Pons (tissue), 1 donor: ENCODE measurements around the gene EP300.
"Not testable (repeated sequence)": the region's sequence is repeated elsewhere in the genome, so short reads cannot be mapped to it uniquely, and the experiment has no call there.

Experiments
- DNase-seq: peaks from one replicate; pipeline ENCODE4 v3.0.0-alpha.2; 2016; ENCODE audit warnings: low spot score

EP300 gene

DNA sequence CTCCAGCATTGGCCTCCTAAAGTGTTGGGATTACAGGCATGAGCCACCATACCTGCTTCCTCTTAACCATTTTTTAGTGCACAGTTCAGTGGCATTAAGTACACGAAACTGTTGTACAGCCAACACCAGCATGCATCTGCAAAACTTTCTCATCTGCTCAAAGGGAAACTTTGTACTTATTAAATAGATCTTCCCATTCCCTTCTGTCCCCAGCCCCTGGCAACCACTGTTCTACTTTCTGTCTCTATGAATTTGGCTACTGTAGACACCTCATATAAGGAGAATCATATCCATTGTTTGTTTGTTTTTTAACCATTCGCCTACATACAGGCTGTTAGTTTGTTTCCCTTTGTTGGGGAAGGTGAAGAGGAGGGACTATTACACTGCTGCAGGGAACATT lies 6.5 kb upstream of the EP300 start:
- no peak for DNase-seq

DNA sequence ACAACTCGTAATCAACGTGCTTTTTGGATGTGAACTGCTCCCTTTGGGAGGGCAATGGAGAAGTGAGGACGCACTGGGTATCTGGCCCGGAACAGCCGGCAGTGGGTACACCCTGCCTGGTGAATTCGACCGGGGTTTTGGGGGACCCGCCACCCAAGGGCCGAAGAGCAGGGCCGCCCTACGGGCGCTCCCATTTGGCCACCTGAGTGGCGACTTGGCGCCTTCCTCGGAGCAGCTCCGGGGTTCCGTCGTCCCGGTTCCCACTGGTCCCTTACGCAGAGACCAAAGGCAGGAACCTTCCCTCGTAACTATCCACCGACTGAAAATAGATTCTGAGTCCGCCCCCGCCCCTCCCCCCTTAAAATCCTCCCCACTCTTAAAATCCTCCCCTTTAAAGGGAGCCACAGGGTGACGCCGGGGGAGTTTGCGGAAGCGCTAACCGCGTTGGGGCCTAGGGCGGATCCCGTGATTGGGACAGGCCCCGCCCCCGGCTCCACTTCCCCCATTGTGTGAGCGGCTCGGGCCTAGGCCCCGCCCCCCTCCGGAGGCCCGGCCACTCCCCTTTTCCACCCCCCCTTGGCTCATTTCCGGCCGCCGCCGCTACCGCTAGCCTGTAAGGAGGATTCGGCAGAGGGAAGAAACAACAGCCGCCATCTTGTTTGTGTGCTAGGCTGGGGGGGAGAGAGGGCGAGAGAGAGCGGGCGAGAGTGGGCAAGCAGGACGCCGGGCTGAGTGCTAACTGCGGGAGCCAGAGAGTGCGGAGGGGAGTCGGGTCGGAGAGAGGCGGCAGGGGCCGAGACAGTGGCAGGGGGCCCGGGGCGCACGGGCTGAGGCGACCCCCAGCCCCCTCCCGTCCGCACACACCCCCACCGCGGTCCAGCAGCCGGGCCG lies 1.0 kb upstream of the EP300 start:
- peak; percentile 98 for DNase-seq

DNA sequence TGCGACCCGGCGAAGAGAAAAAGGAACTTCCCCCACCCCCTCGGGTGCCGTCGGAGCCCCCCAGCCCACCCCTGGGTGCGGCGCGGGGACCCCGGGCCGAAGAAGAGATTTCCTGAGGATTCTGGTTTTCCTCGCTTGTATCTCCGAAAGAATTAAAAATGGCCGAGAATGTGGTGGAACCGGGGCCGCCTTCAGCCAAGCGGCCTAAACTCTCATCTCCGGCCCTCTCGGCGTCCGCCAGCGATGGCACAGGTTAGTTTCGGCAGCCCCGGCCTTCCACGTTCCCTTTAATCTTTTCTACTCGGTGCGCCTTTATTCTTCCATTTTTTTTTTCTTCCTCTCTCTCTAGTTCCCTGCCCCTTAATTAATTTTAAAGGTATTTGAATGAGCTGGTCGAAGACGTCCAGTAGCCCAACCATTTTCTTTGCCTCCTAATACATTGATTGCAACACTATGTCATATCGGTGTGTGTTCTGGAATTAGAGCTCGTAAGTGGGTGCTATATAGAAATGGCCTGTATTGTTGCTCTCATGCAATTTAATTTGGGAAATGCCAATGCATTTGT lies 537 bp downstream of the EP300 start:
- DNase-seq: peak; percentile 39

DNA sequence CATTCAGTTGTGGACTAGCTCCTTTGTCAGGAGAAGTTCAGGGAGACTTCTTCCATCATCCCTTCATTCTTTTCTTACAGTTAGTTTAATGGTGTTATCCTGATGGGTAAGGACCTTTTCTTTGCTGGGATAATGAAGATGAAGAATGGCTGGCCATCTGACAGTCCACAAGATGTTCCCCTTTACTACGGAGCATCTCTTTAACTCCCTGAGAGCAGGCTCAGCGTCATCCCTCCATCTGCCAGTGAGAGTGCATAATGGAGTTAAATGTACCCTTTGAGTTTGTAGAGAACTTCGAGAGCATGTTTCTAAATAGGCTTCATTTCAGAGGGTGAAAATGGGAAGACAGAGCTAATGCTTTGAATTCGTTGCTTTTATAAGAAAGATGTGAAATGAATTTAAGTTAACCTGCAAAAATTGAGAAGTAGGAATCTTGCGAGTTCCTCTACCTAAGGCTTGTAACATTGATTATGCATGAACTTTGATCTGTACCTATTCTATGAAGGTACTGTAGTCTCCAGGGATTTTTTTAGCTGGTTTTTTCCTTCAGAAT lies 1.7 kb downstream of the EP300 start:
- DNase-seq: peak; percentile 59

DNA sequence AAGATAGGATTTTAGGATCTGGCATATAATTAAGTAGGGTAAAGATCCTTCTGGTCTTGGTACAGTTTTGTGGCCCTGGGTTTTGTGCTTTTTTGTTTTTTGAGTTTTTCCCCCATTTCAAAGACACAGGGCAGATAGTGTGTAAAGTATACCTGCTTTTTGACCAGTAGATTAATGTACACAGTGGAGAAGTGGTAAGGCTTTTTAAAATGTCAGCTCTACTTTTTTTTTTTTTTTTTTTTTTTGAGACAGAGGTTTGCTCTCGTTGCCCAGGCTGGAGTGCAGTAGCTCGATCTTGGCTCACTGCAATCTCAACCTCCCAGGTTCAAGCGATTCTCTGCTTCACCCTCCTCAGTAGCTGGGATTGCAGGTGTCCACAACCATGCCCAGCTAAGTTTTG lies 4.0 kb downstream of the EP300 start:
- no peak for DNase-seq

DNA sequence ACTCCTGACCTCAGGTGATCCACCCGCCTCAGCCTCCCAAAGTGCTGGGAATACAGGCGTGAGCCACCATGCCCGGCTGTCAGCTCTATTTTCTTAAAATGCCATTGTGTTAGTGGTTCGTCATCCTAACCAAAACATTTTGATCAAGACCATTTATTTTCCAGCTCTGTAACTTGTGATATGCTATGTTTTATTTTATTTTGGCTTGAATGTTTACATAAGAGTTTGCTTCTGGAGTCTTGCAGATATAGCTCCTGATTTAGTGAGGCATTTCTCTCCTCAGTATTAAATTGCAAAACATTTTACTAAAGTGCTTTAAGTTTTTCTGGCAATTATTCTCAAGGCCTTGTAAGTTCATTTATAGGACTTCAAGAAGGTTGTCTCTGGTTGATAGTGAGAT lies 4.4 kb downstream of the EP300 start:
- DNase-seq: no peak

DNA sequence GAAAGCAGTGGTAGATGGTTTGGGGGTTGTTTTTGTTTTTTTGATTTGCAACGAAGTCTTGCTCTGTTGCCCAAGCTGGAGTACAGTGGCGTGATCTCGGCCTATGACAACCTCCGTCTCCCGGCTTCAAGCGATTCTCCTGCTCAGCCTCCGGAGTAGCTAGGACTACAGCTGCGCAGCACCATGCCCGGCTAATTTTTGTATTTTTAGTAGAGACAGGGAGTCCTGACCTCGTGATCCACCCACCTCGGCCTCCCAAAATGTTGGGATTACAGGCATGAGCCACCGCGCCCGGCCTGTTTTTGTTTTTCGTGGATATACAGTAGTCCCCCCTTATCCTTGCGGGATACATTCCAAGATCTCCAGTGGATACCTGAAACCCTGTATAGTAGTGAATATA lies 6.6 kb downstream of the EP300 start:
- DNase-seq: no peak

DNA sequence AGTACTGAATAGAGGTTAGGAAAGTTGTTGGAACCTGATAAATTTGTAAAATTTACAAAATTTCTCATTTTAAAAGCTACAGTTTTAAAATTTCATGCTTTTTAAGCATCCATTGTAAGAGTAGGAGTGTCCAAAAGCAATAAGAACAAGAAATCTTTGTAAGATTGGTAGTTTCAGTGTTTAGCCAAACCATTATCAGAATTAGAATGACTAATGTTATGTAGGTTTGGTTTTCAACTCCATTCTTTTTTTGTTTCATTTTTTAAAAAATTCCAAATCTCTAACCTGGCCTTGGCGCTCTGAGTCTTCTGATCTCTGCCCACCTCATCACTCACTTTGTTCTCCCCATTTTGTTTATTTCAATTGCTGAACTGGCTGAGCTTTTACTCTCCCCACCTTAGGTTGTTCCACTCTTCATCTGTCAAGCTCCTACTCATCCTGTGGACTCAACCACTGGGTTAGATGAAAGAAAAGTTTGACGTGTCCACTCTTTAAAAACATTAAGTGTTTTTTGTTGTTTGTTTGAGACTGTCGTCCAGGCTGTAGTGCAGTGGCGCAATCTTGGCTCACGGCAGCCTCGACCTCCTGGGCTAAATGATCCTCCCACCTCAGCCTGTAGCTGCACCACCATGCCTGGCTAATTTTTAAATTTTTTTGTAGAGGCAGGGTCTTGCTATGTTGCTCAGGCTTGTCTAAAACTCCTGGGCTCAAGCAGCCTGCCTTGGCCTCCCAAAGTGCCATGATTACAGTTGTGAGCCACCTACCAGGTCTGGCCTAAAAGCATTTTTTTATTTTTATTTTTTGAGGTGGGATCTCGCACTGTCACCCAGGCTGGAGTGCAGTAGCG lies 14.0 kb downstream of the EP300 start:
- DNase-seq: no peak

DNA sequence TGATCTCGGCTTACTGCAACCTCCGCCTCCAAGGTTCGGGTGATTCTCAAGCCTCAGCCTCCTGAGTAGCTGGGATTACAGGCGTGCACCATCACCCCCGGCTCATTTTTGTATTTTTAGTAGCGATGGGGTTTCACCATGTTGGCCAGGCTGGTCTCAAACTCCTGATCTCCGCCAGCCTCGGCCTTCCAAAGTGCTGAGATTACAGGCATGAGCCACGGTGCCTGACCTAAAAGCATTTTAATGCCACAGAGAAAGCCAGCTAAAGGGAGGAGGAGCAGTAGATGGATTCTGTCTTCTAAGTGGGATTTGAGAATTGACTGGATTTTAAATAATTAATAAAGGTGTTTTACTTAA lies 14.6 kb downstream of the EP300 start:
- DNase-seq: not testable (repeated sequence)

DNA sequence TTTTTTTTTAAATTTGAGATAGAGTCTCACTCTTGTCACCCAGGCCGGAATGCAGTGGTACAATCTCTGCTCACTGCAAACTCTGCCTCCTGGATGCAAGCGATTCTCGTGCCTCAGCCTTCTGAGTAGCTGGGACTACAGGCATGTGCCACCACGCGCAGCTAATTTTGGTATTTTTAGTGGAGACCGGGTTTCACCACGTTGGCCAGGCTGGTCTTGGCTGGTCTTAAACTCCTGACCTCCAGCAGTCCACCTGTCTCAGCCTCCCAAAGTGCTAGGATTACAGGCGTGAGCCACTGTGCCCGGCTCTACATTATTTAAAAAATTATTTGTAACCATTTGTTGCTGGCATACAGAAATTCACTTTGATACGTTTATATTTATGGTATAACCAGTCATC lies 18.6 kb downstream of the EP300 start:
- no peak for DNase-seq

DNA sequence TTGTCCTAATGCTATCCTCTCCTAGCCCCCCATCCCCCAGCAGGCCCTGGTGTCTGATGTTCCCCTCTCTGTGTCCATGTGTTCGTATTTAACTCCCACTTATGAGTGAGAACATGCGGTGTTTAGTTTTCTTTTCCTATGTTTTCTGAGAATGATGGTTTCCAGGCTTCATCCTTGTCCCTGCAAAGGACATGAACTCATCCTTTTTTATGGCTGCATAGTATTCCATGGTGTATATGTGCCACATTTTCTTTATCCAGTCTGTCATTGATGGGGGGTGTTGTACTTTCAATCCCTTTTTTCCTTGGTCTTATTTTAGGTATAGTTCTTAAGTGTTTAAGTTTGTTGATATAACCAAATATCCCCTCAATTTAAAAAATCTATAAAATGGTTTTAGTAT lies 23.9 kb downstream of the EP300 start:
- no peak for DNase-seq

DNA sequence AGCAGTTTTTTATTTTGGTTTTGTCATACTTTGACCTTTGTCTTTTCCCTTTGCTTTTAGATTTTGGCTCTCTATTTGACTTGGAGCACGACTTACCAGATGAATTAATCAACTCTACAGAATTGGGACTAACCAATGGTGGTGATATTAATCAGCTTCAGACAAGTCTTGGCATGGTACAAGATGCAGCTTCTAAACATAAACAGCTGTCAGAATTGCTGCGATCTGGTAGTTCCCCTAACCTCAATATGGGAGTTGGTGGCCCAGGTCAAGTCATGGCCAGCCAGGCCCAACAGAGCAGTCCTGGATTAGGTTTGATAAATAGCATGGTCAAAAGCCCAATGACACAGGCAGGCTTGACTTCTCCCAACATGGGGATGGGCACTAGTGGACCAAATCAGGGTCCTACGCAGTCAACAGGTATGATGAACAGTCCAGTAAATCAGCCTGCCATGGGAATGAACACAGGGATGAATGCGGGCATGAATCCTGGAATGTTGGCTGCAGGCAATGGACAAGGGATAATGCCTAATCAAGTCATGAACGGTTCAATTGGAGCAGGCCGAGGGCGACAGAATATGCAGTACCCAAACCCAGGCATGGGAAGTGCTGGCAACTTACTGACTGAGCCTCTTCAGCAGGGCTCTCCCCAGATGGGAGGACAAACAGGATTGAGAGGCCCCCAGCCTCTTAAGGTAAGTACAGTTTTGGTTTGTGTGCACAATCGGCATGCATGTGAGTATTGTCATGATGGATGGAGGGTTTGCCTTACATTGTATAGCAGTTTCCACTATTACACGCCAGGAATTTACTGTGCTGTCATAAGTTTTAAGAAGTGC lies 25.0 kb downstream of the EP300 start:
- DNase-seq: no peak

DNA sequence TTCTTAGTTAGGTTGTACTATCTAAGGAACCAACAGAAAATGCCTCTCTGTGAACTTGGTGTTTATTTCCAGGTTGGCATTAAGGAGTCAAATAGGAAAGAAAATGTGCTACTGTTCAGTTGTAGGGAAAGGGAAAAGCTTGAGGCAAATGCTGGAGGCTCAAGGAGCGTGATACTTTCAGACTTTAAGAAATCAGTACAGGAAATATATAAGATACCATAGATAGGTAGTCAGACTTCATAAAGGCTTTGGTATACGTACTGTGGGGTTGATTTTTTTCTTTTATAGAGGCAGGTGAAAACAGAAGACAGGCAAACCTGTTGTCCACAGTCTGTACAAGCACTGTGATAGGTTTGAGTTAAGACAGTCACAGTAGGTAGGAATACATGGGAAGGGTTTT lies 30.8 kb downstream of the EP300 start:
- no peak for DNase-seq

DNA sequence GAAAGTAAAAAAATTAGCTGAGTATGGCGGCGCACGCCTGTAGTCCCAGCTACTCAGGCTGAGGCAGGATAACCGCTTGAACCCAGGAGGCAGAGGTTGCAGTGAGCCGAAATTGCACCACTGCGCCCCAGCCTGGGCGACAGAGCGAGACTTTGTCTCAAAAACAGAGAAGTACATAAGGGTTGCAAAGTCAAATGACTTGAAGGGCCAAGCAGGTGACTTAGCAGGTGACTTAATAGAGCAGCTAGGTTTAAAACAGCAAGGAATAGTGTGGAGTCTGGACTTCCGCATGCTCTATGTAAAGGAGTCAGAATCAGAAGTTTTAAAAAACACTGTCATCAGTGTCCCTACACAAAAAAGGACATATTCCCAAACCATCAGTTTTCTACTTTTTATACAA lies 31.7 kb downstream of the EP300 start:
- DNase-seq: no peak

DNA sequence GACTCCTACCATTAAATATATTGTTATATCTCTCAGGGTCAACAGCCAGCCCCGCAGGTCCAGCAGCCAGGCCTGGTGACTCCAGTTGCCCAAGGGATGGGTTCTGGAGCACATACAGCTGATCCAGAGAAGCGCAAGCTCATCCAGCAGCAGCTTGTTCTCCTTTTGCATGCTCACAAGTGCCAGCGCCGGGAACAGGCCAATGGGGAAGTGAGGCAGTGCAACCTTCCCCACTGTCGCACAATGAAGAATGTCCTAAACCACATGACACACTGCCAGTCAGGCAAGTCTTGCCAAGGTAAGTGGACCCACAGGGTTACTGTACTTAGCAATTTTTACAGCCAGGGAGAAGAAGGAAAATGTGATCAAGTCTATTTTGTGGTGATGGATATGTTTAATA lies 35.1 kb downstream of the EP300 start:
- DNase-seq: no peak

DNA sequence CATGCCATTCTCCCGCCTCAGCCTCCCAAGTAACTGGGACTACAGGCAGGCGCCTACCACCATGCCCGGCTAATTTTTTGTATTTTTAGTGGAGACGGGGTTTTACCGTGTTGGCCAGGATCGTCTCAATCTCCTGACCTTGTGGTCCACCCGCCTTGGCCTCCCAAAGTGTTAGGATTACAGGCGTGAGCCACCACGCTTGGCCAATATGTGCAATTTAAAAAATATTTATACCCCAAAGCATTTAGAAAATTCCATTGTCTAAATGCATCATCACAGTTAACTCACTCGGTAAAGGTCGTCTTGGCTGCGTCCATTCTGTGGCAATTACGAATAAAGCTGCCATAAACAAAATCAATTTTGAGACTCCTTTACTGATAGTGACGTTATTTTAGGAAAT lies 36.2 kb downstream of the EP300 start:
- no peak for DNase-seq

DNA sequence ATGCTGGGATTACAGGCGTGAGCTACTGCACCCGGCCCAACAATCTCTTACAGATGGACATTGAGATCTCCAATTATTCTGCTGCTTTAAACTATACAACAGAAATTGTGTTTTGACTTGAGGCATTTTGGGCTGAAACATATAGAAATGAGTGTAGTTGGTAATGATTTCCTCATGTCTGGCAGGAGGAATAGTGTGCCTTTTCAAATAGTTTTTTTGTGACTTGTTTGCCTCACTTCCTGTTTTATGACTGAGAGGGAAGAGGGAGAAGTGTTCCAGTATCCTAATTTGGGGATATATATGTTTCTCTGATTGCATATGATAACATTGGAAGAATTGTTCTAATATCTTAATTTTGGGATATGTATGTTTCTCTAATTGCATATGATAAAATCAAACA lies 40.2 kb downstream of the EP300 start:
- DNase-seq: no peak

DNA sequence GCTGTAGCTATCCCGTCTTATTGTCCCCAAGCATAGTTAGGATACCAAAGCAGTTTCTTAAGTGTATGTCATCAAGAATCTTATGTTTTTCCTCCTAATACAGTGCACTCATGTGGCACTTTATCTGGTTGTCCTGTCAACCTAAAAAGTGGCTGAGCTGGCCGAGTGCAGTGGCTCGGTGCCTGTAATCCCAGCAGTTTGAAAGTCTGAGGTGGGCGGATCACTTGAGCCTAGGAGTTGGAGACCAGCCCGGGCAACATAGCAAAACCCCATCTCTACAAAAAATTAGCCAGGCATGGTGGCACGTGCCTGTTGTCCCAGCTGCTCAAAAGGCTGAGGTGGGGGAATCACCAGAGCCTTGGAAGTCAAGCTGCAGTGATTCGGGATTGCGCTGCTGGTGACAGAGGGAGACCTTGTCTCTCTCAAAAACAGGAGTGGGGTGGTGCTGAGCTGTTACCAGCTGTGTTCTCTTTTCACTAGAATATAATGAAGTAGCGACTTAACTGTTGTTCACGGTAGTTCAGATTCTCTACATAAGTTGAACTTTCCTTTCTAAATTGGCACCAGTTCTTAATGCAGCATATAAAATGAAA lies 48.1 kb downstream of the EP300 start:
- peak; percentile 8 for DNase-seq

DNA sequence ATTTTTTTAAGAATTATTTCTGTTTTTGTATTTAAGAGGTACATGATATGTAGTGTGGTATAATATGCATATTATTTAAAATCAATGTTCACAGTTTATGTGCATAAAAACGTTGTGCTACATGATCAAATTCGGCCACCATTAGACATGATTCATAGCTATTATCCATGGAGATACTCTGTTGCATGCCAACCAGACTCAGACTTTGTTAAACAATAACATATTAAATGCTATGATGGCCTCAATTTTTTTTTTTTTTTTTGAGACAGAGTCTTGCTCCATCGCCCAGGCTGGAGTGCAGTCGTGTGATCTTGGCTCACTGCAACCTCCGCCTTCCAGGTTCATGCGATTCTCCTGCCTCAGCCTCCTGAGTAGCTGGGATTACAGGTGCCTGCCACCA lies 53.5 kb downstream of the EP300 start:
- not testable (repeated sequence) for DNase-seq

DNA sequence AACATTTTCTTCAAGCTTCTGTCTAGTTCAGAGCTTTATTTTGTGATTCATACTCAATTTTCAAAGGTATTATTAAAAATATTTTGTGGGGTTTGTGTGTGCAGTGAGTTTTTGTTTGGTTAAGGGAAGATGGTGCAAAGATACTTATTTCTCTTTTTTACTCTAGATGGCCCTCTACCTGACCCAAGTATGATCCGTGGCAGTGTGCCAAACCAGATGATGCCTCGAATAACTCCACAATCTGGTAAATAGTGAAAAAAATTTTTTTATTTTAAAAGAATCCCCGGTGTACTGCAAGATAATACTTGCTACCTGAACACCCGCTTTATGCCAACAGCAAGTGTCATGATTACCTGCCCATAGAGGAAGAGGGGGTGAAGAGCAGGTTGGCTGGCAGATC lies 54.2 kb downstream of the EP300 start:
- no peak for DNase-seq

DNA sequence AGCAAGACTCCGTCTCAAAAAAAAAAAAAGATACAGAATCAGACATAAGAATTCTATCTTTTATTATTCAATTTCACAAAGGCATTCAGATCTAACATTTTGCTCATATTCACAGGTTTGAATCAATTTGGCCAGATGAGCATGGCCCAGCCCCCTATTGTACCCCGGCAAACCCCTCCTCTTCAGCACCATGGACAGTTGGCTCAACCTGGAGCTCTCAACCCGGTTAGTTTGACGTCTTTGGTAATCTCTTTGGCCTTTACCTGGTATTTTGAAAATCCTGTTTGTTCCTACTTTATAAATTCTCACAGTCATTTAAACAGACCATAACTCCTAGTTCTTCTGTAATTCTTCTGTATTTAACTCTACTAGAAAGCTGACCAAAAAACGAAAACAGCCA lies 55.3 kb downstream of the EP300 start:
- DNase-seq: no peak
